SH-SY5Y (cell line): ENCODE results near the gene VAT1L.

Experiments used
- GATA2 ChIP-seq: IDR thresholded peaks from 2 replicates; pipeline ENCODE4 v1.6.1; 2011; ENCODE audit warnings: mild to moderate bottlenecking, low read depth, low read length
- GATA3 ChIP-seq: IDR thresholded peaks from 2 replicates; pipeline ENCODE4 v1.6.1; 2011; ENCODE audit warnings: low read depth, mild to moderate bottlenecking, low read length, moderate library complexity

- TF ChIP-seq GATA3 (no peak), GATA2 (no peak)
Observed at GRCh38 chr16:77801817-77802216, 13.5 kb downstream of the VAT1L start.
